Tibial artery (tissue), 4 donors: ENCODE measurements around the gene ABCA6.
A peak's percentile ranks its signal among the peaks of the same experiment; 100 is the strongest.

Experiments
- DNase-seq, 2 donors: peaks; one replicate each; pipeline ENCODE4 v3.0.0-alpha.2; 2019
- H3K27ac ChIP-seq, 2 donors: fragments of 200-600 bp; sonication (generic) in 1 of 2; 1 replicate in 1 of 2; 2 replicates in 1 of 2; pipeline ENCODE4 v1.5.1; 2018 to 2019; ENCODE audit warnings: mild to moderate bottlenecking in 1 of 2
- H3K27me3 ChIP-seq, 2 donors: fragments of 200-600 bp; sonication (generic) in 1 of 2; one replicate each; pipeline versions ENCODE4 v1.5.1 to v1.6.0; 2016 to 2019
- H3K36me3 ChIP-seq, 3 donors: fragments of 200-600 bp; sonication (generic) in 2 of 3; one replicate each; pipeline ENCODE4 v1.5.1; 2016 to 2019; ENCODE audit warnings: mild to moderate bottlenecking in 2 of 3
- H3K4me1 ChIP-seq, 4 donors: fragments of 200-600 bp; sonication (generic) in 2 of 4; 1 replicate in 3 of 4; 2 replicates in 1 of 4; pipeline ENCODE4 v1.5.1; 2016 to 2019
- H3K4me3 ChIP-seq, 2 donors: fragments of 200-600 bp; sonication (generic) in 1 of 2; 1 replicate in 1 of 2; 2 replicates in 1 of 2; pipeline ENCODE4 v1.5.1; 2018 to 2019; ENCODE audit warnings: mild to moderate bottlenecking in 2 of 2
- H3K9me3 ChIP-seq, 3 donors: fragments of 200-600 bp; sonication (generic) in 1 of 3; one replicate each; pipeline ENCODE4 v1.5.1; 2016 to 2019
- CTCF ChIP-seq, 2 experiments: fragments of 200-600 bp in 1 of 2; fragments of 450-650 bp in 1 of 2; IDR thresholded peaks; one replicate each; pipeline ENCODE4 v1.5.1; 2017 to 2019; ENCODE audit warnings: antibody characterized with exemption in 2 of 2, mild to moderate bottlenecking in 1 of 2, moderate library complexity in 1 of 2
- intact Hi-C: fragments of 100-400 bp; cut with DNase I; formaldehyde crosslinking; loops from one replicate; pipeline ENCODE4 v1.15.0; 2023; ENCODE audit warnings: low total_unique reads

The ABCA6 gene

GRCh38 chr17:69141431-69142174, at the start of gene ABCA6:
Gene ABCA6, minus strand, starts transcription at chr17:69141895. Its CDS starts 1,192 bp downstream, at chr17:69140703.
- Histone ChIP-seq H3K4me3 (peak within 1 kb of the TSS; percentile 10 to 36), H3K9me3 (no peaks in the 10 kb centered on the region), H3K27ac (peak within 1 kb of the TSS in 1 of 2 donors; percentile 5), H3K36me3 (peaks cover 0 to 13% (median 7%) of the 10 kb centered on the region in 3 donors), H3K4me1 (no peaks in the 10 kb centered on the region), H3K27me3 (no peaks in the 10 kb centered on the region)
- intact Hi-C loops: no loop called here
- DNase-seq: peak in 1 of 2 donors; percentile 39
- TF ChIP-seq CTCF (IDR thresholded peaks at IDR 0.05): no peak

GRCh38 chr17:69188796-69189195, 47.1 kb upstream of the ABCA6 start:
- H3K4me3 ChIP-seq: no peak overlapping the region
- TF ChIP-seq CTCF (IDR thresholded peaks at IDR 0.05): no peak
- no peak for DNase-seq
- intact Hi-C loops: no loop called here
- H3K9me3 ChIP-seq: no peaks in the 10 kb centered on the region
- H3K27me3 ChIP-seq: no peaks in the 10 kb centered on the region
- no peaks in the 10 kb centered on the region for H3K36me3 ChIP-seq
- H3K27ac ChIP-seq: no peak overlapping the region
- no peaks in the 10 kb centered on the region for H3K4me1 ChIP-seq

- DNase-seq: no peak
- Histone ChIP-seq H3K36me3 (no peaks in the 10 kb centered on the region), H3K4me1 (no peaks in the 10 kb centered on the region), H3K27ac (no peak overlapping the region), H3K27me3 (no peaks in the 10 kb centered on the region), H3K4me3 (no peak overlapping the region), H3K9me3 (no peaks in the 10 kb centered on the region)
- TF ChIP-seq CTCF (IDR thresholded peaks at IDR 0.05): no peak
- intact Hi-C loops: no loop called here
These were observed 46.4 kb upstream of the ABCA6 start for GRCh38 chr17:69188064-69188463.

- H3K36me3 ChIP-seq: no peaks in the 10 kb centered on the region
- no peaks in the 10 kb centered on the region for H3K4me1 ChIP-seq
- H3K9me3 ChIP-seq: no peaks in the 10 kb centered on the region
- no peak for DNase-seq
- intact Hi-C loops: no loop called here
- no peak for TF ChIP-seq CTCF (IDR thresholded peaks at IDR 0.05)
- no peak overlapping the region for H3K4me3 ChIP-seq
- no peak overlapping the region for H3K27ac ChIP-seq
- no peaks in the 10 kb centered on the region for H3K27me3 ChIP-seq
These were observed 45.6 kb upstream of the ABCA6 start for GRCh38 chr17:69187294-69187693.

GRCh38 chr17:69179227-69179952, 37.7 kb upstream of the ABCA6 start:
- no peaks in the 10 kb centered on the region for H3K36me3 ChIP-seq

More at GRCh38 chr17:69179227-69179952, 37.7 kb upstream of the ABCA6 start:
- H3K9me3 ChIP-seq: no peaks in the 10 kb centered on the region
- TF ChIP-seq CTCF (IDR thresholded peaks at IDR 0.05): no peak
- no peaks in the 10 kb centered on the region for H3K4me1 ChIP-seq
- H3K27ac ChIP-seq: no peak overlapping the region
- H3K4me3 ChIP-seq: no peak overlapping the region
- no peak for DNase-seq
- H3K27me3 ChIP-seq: no peaks in the 10 kb centered on the region
- intact Hi-C loops: no loop called here
